Activated T-cell treated with anti-CD3 and anti-CD28 coated beads, Interleukin-2, amount 50 U/mL, for 1 hour (primary cell): ENCODE measurements around the gene STYXL1.

ENCODE experiments used
- DNase-seq: peaks from one replicate; pipeline ENCODE4 v3.0.0-alpha.2; 2020

The STYXL1 gene

GRCh38 chr7:75971961-75972763, 75.6 kb downstream of the STYXL1 start:
- no peak for DNase-seq

- no peak for DNase-seq
Measured at GRCh38 chr7:75971309-75971960, 76.4 kb downstream of the STYXL1 start.

GRCh38 chr7:75969704-75970498, 77.9 kb downstream of the STYXL1 start:
- DNase-seq: no peak

- no peak for DNase-seq
Measured at GRCh38 chr7:75969182-75969581, 78.6 kb downstream of the STYXL1 start.

- DNase-seq: no peak
Measured at GRCh38 chr7:75968561-75969001, 79.2 kb downstream of the STYXL1 start.

GRCh38 chr7:75968012-75968411, 79.8 kb downstream of the STYXL1 start:
- no peak for DNase-seq

GRCh38 chr7:75967487-75967997, 80.3 kb downstream of the STYXL1 start:
- DNase-seq: no peak

GRCh38 chr7:75967055-75967454, 80.7 kb downstream of the STYXL1 start:
- no peak for DNase-seq

- no peak for DNase-seq
Measured at GRCh38 chr7:75966190-75966961, 81.4 kb downstream of the STYXL1 start.

- no peak for DNase-seq
Measured at GRCh38 chr7:75965617-75966016, 82.2 kb downstream of the STYXL1 start.

GRCh38 chr7:75963381-75963995, 84.3 kb downstream of the STYXL1 start:
- no peak for DNase-seq

- DNase-seq: no peak
Measured at GRCh38 chr7:75962607-75963380, 85.0 kb downstream of the STYXL1 start.

- DNase-seq: no peak
Measured at GRCh38 chr7:75961218-75961617, 86.6 kb downstream of the STYXL1 start.

- no peak for DNase-seq
Measured at GRCh38 chr7:75960372-75960771, 87.4 kb downstream of the STYXL1 start.

GRCh38 chr7:75958802-75959543, 88.8 kb downstream of the STYXL1 start:
- no peak for DNase-seq

- DNase-seq: no peak
Measured at GRCh38 chr7:75957021-75957736, 90.6 kb downstream of the STYXL1 start.

GRCh38 chr7:75955331-75955955, 92.4 kb downstream of the STYXL1 start:
- DNase-seq: no peak

- no peak for DNase-seq
Measured at GRCh38 chr7:75953931-75954330, 93.9 kb downstream of the STYXL1 start.

- DNase-seq: no peak
Measured at GRCh38 chr7:75953431-75953830, 94.4 kb downstream of the STYXL1 start.
